Measurements from ENCODE around the gene C1QA.
A peak's percentile ranks its signal among the peaks of the same experiment; 100 is the strongest.

C1QA gene

GRCh38 chr1:22638476-22639234 is 2.2 kb downstream of the C1QA start:
- Histone ChIP-seq H3K4me1 (ENCODE audit: control insufficient read depth in 5 of 5, insufficient read depth in 5 of 5, low read length in 5 of 5) (peaks cover 0 to 38% (median 22%) of the 10 kb centered on the region in 5 donors), H3K27me3 (ENCODE audit: control insufficient read depth in 5 of 5, insufficient read depth in 4 of 5, low read length in 5 of 5) (peaks cover 3 to 35% (median 12%) of the 10 kb centered on the region in 5 donors), H3K9ac (ENCODE audit: low read length in 5 of 5) (peak overlapping the region in 3 of 5 donors; percentile 21 to 33 (median 26)), H3K27ac (ENCODE audit: low read depth, low read length) (no peak overlapping the region), H3K36me3 (ENCODE audit: control insufficient read depth in 5 of 5, insufficient read depth in 5 of 5, low read length in 5 of 5) (peaks cover 0 to 2% (median 0%) of the 10 kb centered on the region in 5 donors), H3K4me3 (ENCODE audit: low read depth in 1 of 5, low read length in 5 of 5) (peak overlapping the region; percentile 6 to 62 (median 22)), H3K9me3 (ENCODE audit: control insufficient read depth in 5 of 5, low read length in 5 of 5) (no peaks in the 10 kb centered on the region)

- Histone ChIP-seq H3K9ac (ENCODE audit: low read length in 5 of 5) (no peak overlapping the region), H3K4me1 (ENCODE audit: control insufficient read depth in 5 of 5, insufficient read depth in 5 of 5, low read length in 5 of 5) (peaks cover 0 to 38% (median 22%) of the 10 kb centered on the region in 5 donors), H3K27ac (ENCODE audit: low read depth, low read length) (no peak overlapping the region), H3K4me3 (ENCODE audit: low read depth in 1 of 5, low read length in 5 of 5) (peak overlapping the region in 3 of 5 donors; percentile 11 to 62 (median 61)), H3K36me3 (ENCODE audit: control insufficient read depth in 5 of 5, insufficient read depth in 5 of 5, low read length in 5 of 5) (peaks cover 0 to 2% (median 0%) of the 10 kb centered on the region in 5 donors), H3K9me3 (ENCODE audit: control insufficient read depth in 5 of 5, low read length in 5 of 5) (no peaks in the 10 kb centered on the region), H3K27me3 (ENCODE audit: control insufficient read depth in 5 of 5, insufficient read depth in 4 of 5, low read length in 5 of 5) (peaks cover 3 to 35% (median 12%) of the 10 kb centered on the region in 5 donors)
Measured at GRCh38 chr1:22639286-22639685, 2.9 kb downstream of the C1QA start.

- no peak overlapping the region for H3K9ac ChIP-seq (ENCODE audit: low read length in 5 of 5)
- no peak overlapping the region for H3K4me3 ChIP-seq (ENCODE audit: low read depth in 1 of 5, low read length in 5 of 5)
- no peaks in the 10 kb centered on the region for H3K9me3 ChIP-seq (ENCODE audit: control insufficient read depth in 5 of 5, low read length in 5 of 5)
- peaks cover 0 to 35% (median 32%) of the 10 kb centered on the region in 5 donors for H3K4me1 ChIP-seq (ENCODE audit: control insufficient read depth in 5 of 5, insufficient read depth in 5 of 5, low read length in 5 of 5)
- H3K27me3 ChIP-seq (ENCODE audit: control insufficient read depth in 5 of 5, insufficient read depth in 4 of 5, low read length in 5 of 5): peaks cover 3 to 35% (median 8%) of the 10 kb centered on the region in 5 donors
- H3K36me3 ChIP-seq (ENCODE audit: control insufficient read depth in 5 of 5, insufficient read depth in 5 of 5, low read length in 5 of 5): peaks cover 0 to 2% (median 0%) of the 10 kb centered on the region in 5 donors
- H3K27ac ChIP-seq (ENCODE audit: low read depth, low read length): no peak overlapping the region
Measured at GRCh38 chr1:22641247-22641646, 4.8 kb downstream of the C1QA start.

- H3K4me3 ChIP-seq (ENCODE audit: low read depth in 1 of 5, low read length in 5 of 5): peak overlapping the region in 2 of 5 donors; percentile 27 to 28
- peaks cover 0 to 5% (median 0%) of the 10 kb centered on the region in 5 donors for H3K36me3 ChIP-seq (ENCODE audit: control insufficient read depth in 5 of 5, insufficient read depth in 5 of 5, low read length in 5 of 5)
- no peak overlapping the region for H3K27ac ChIP-seq (ENCODE audit: low read depth, low read length)
Measured at GRCh38 chr1:22641906-22642636, 5.6 kb downstream of the C1QA start.

GRCh38 chr1:22643381-22643780 is 7.0 kb downstream of the C1QA start, which contains the start of gene C1QC:
Gene C1QC, plus strand, starts transcription at chr1:22643633. Its CDS starts 391 bp downstream, at chr1:22644024.
- peaks cover 1 to 22% (median 8%) of the 10 kb centered on the region in 5 donors for H3K27me3 ChIP-seq (ENCODE audit: control insufficient read depth in 5 of 5, insufficient read depth in 4 of 5, low read length in 5 of 5)
- peaks cover 3 to 52% (median 47%) of the 10 kb centered on the region in 5 donors for H3K4me1 ChIP-seq (ENCODE audit: control insufficient read depth in 5 of 5, insufficient read depth in 5 of 5, low read length in 5 of 5)
- peak within 1 kb of the TSS; percentile 36 to 59 (median 45) for H3K4me3 ChIP-seq (ENCODE audit: low read depth in 1 of 5, low read length in 5 of 5)
- peak within 1 kb of the TSS in 3 of 5 donors; percentile 27 to 56 (median 36) for H3K9ac ChIP-seq (ENCODE audit: low read length in 5 of 5)
- H3K9me3 ChIP-seq (ENCODE audit: control insufficient read depth in 5 of 5, low read length in 5 of 5): no peaks in the 10 kb centered on the region
- H3K36me3 ChIP-seq (ENCODE audit: control insufficient read depth in 5 of 5, insufficient read depth in 5 of 5, low read length in 5 of 5): peaks cover 0 to 15% (median 0%) of the 10 kb centered on the region in 5 donors
- H3K27ac ChIP-seq (ENCODE audit: low read depth, low read length): peak within 1 kb of the TSS; percentile 16

More at GRCh38 chr1:22641906-22642636, 5.6 kb downstream of the C1QA start:
- Histone ChIP-seq H3K9me3 (ENCODE audit: control insufficient read depth in 5 of 5, low read length in 5 of 5) (no peaks in the 10 kb centered on the region), H3K4me1 (ENCODE audit: control insufficient read depth in 5 of 5, insufficient read depth in 5 of 5, low read length in 5 of 5) (peaks cover 3 to 42% (median 39%) of the 10 kb centered on the region in 5 donors), H3K9ac (ENCODE audit: low read length in 5 of 5) (no peak overlapping the region), H3K27me3 (ENCODE audit: control insufficient read depth in 5 of 5, insufficient read depth in 4 of 5, low read length in 5 of 5) (peaks cover 3 to 30% (median 8%) of the 10 kb centered on the region in 5 donors)

GRCh38 chr1:22643928-22644327 is 7.5 kb downstream of the C1QA start:
- H3K9ac ChIP-seq (ENCODE audit: low read length in 5 of 5): peak overlapping the region in 3 of 5 donors; percentile 27 to 56 (median 36)
- peaks cover 0 to 22% (median 8%) of the 10 kb centered on the region in 5 donors for H3K27me3 ChIP-seq (ENCODE audit: control insufficient read depth in 5 of 5, insufficient read depth in 4 of 5, low read length in 5 of 5)
- peaks cover 0 to 12% (median 0%) of the 10 kb centered on the region in 5 donors for H3K36me3 ChIP-seq (ENCODE audit: control insufficient read depth in 5 of 5, insufficient read depth in 5 of 5, low read length in 5 of 5)
- H3K4me3 ChIP-seq (ENCODE audit: low read depth in 1 of 5, low read length in 5 of 5): peak overlapping the region in 4 of 5 donors; percentile 36 to 59 (median 40)
- no peaks in the 10 kb centered on the region for H3K9me3 ChIP-seq (ENCODE audit: control insufficient read depth in 5 of 5, low read length in 5 of 5)
- peaks cover 3 to 53% (median 42%) of the 10 kb centered on the region in 5 donors for H3K4me1 ChIP-seq (ENCODE audit: control insufficient read depth in 5 of 5, insufficient read depth in 5 of 5, low read length in 5 of 5)
- H3K27ac ChIP-seq (ENCODE audit: low read depth, low read length): peak overlapping the region; percentile 16

- H3K27ac ChIP-seq (ENCODE audit: low read depth, low read length): peak overlapping the region; percentile 63
- H3K4me1 ChIP-seq (ENCODE audit: control insufficient read depth in 5 of 5, insufficient read depth in 5 of 5, low read length in 5 of 5): peaks cover 3 to 54% (median 41%) of the 10 kb centered on the region in 5 donors
- peak overlapping the region in 3 of 5 donors; percentile 45 to 59 (median 51) for H3K4me3 ChIP-seq (ENCODE audit: low read depth in 1 of 5, low read length in 5 of 5)
- H3K27me3 ChIP-seq (ENCODE audit: control insufficient read depth in 5 of 5, insufficient read depth in 4 of 5, low read length in 5 of 5): peaks cover 0 to 19% (median 6%) of the 10 kb centered on the region in 5 donors
- H3K36me3 ChIP-seq (ENCODE audit: control insufficient read depth in 5 of 5, insufficient read depth in 5 of 5, low read length in 5 of 5): peaks cover 0 to 12% (median 0%) of the 10 kb centered on the region in 5 donors
- H3K9ac ChIP-seq (ENCODE audit: low read length in 5 of 5): peak overlapping the region in 3 of 5 donors; percentile 29 to 61 (median 48)
- H3K9me3 ChIP-seq (ENCODE audit: control insufficient read depth in 5 of 5, low read length in 5 of 5): no peaks in the 10 kb centered on the region
Measured at GRCh38 chr1:22645931-22646330, 9.5 kb downstream of the C1QA start.

- Histone ChIP-seq H3K9ac (ENCODE audit: low read length in 5 of 5) (peak overlapping the region in 2 of 5 donors; percentile 48 to 61), H3K9me3 (ENCODE audit: control insufficient read depth in 5 of 5, low read length in 5 of 5) (no peaks in the 10 kb centered on the region), H3K36me3 (ENCODE audit: control insufficient read depth in 5 of 5, insufficient read depth in 5 of 5, low read length in 5 of 5) (peaks cover 0 to 12% (median 0%) of the 10 kb centered on the region in 5 donors), H3K4me3 (ENCODE audit: low read depth in 1 of 5, low read length in 5 of 5) (peak overlapping the region in 1 of 5 donors; percentile 59), H3K27me3 (ENCODE audit: control insufficient read depth in 5 of 5, insufficient read depth in 4 of 5, low read length in 5 of 5) (peaks cover 0 to 15% (median 1%) of the 10 kb centered on the region in 5 donors), H3K4me1 (ENCODE audit: control insufficient read depth in 5 of 5, insufficient read depth in 5 of 5, low read length in 5 of 5) (peaks cover 3 to 54% (median 36%) of the 10 kb centered on the region in 5 donors), H3K27ac (ENCODE audit: low read depth, low read length) (peak overlapping the region; percentile 63)
Measured at GRCh38 chr1:22646384-22646783, 10.0 kb downstream of the C1QA start.

GRCh38 chr1:22650089-22650693 is 13.8 kb downstream of the C1QA start:
- Histone ChIP-seq H3K4me3 (ENCODE audit: low read depth in 1 of 5, low read length in 5 of 5) (no peak overlapping the region), H3K36me3 (ENCODE audit: control insufficient read depth in 5 of 5, insufficient read depth in 5 of 5, low read length in 5 of 5) (peaks cover 0 to 12% (median 0%) of the 10 kb centered on the region in 5 donors), H3K27me3 (ENCODE audit: control insufficient read depth in 5 of 5, insufficient read depth in 4 of 5, low read length in 5 of 5) (peaks cover 0 to 3% (median 0%) of the 10 kb centered on the region in 5 donors), H3K4me1 (ENCODE audit: control insufficient read depth in 5 of 5, insufficient read depth in 5 of 5, low read length in 5 of 5) (peaks cover 3 to 44% (median 25%) of the 10 kb centered on the region in 5 donors), H3K9me3 (ENCODE audit: control insufficient read depth in 5 of 5, low read length in 5 of 5) (no peaks in the 10 kb centered on the region), H3K27ac (ENCODE audit: low read depth, low read length) (no peak overlapping the region), H3K9ac (ENCODE audit: low read length in 5 of 5) (no peak overlapping the region)

All from subcutaneous abdominal adipose tissue (tissue), 5 donors.